OCI-LY3 (cell line): Measurements from ENCODE around the gene CHAC1.

ENCODE experiments used
- H2AFZ ChIP-seq: fragments of 200-600, 300-600 bp; shearing (Covaris generic); 2 replicates; pipeline ENCODE4 v1.6.0; 2014; ENCODE audit warnings: antibody characterized with exemption, low read depth, low read length
- H3K27ac ChIP-seq: fragments of 200-600, 300-600 bp; sonication (generic); 2 replicates; pipeline ENCODE4 v1.5.1; 2014; ENCODE audit warnings: mild to moderate bottlenecking, low read length, moderate library complexity, mixed read lengths
- H3K27me3 ChIP-seq: fragments of 200-600, 300-600 bp; sonication (generic); 2 replicates; pipeline ENCODE4 v1.6.1; 2014; ENCODE audit warnings: low read depth, low read length, mixed read lengths
- H3K36me3 ChIP-seq: fragments of 200-600, 300-600 bp; sonication (generic); replicated peaks from 2 replicates; pipeline ENCODE3; 2014; ENCODE audit warnings: low read depth, low read length, mixed read lengths
- H3K4me1 ChIP-seq: fragments of 300-600, 200-600 bp; sonication (generic); 2 replicates; pipeline ENCODE4 v1.6.1; 2014; ENCODE audit warnings: low read length, mixed read lengths
- H3K4me2 ChIP-seq: fragments of 200-600, 300-600 bp; sonication (generic); 2 replicates; pipeline ENCODE4 v1.6.1; 2014; ENCODE audit warnings: low read length, mixed read lengths
- H3K4me3 ChIP-seq: fragments of 300-600, 200-600 bp; sonication (generic); 2 replicates; pipeline ENCODE4 v1.5.1; 2014; ENCODE audit warnings: antibody characterized with exemption, mild to moderate bottlenecking, low read length, moderate library complexity
- H3K79me2 ChIP-seq: fragments of 300-600, 200-600 bp; shearing (Covaris generic); 2 replicates; pipeline ENCODE4 v1.6.1; 2014; ENCODE audit warnings: mild to moderate bottlenecking, low read length, mixed read lengths
- H3K9ac ChIP-seq: fragments of 300-600, 200-600 bp; shearing (Covaris generic); 2 replicates; pipeline ENCODE4 v1.6.0; 2014; ENCODE audit warnings: mild to moderate bottlenecking, low read length, moderate library complexity
- H3K9me3 ChIP-seq: fragments of 200-600, 300-600 bp; shearing (Covaris generic); 2 replicates; pipeline ENCODE4 v1.6.1; 2014; ENCODE audit warnings: low read length, mixed read lengths; ENCODE audit not compliant: insufficient read depth
- H4K20me1 ChIP-seq: fragments of 200-600, 300-600 bp; sonication (generic); 2 replicates; pipeline ENCODE4 v1.6.1; 2016; ENCODE audit warnings: low read length, mixed read lengths; ENCODE audit not compliant: insufficient read depth
- CTCF ChIP-seq: fragments of 200-600, 300-600 bp; sonication (generic); IDR thresholded peaks from 2 replicates; pipeline ENCODE4 v1.5.1; 2014; ENCODE audit warnings: antibody characterized with exemption, low read length, low read depth
- EZH2phosphoT487 ChIP-seq: fragments of 200-600 bp; shearing (Covaris generic); IDR thresholded peaks from 2 replicates; pipeline ENCODE4 v1.6.1; 2018; ENCODE audit warnings: antibody characterized with exemption, mixed run types, low read depth

The CHAC1 gene

GRCh38 chr15:40943764-40944365 lies 9.4 kb upstream of the CHAC1 start:
- Histone ChIP-seq H2AFZ (no peak overlapping the region), H3K4me2 (no peak overlapping the region), H3K9ac (no peak overlapping the region), H3K27ac (no peak overlapping the region), H3K36me3 (no peaks in the 10 kb centered on the region), H3K4me3 (no peak overlapping the region), H3K27me3 (no peaks in the 10 kb centered on the region), H3K4me1 (peaks cover 33% of the 10 kb centered on the region), H3K9me3 (no peaks in the 10 kb centered on the region), H3K79me2 (no peaks in the 10 kb centered on the region), H4K20me1 (no peaks in the 10 kb centered on the region)
- TF ChIP-seq CTCF (no peak), EZH2phosphoT487 (no peak)

- H3K27ac ChIP-seq: no peak overlapping the region
- no peak overlapping the region for H3K4me3 ChIP-seq
- no peak overlapping the region for H3K9ac ChIP-seq
- H3K36me3 ChIP-seq: no peaks in the 10 kb centered on the region
- H3K4me1 ChIP-seq: peaks cover 32% of the 10 kb centered on the region
- no peaks in the 10 kb centered on the region for H3K79me2 ChIP-seq
- H3K27me3 ChIP-seq: no peaks in the 10 kb centered on the region
- H4K20me1 ChIP-seq: no peaks in the 10 kb centered on the region
- H3K9me3 ChIP-seq: no peaks in the 10 kb centered on the region
- TF ChIP-seq EZH2phosphoT487: no peak
- TF ChIP-seq CTCF: no peak
- H3K4me2 ChIP-seq: no peak overlapping the region
- H2AFZ ChIP-seq: no peak overlapping the region
Measured at GRCh38 chr15:40944510-40945296, 8.6 kb upstream of the CHAC1 start.

- TF ChIP-seq CTCF (no peak), EZH2phosphoT487 (no peak)
- Histone ChIP-seq H3K4me3 (no peak overlapping the region), H3K79me2 (no peaks in the 10 kb centered on the region), H3K9me3 (no peaks in the 10 kb centered on the region), H2AFZ (no peak overlapping the region), H3K4me1 (peaks cover 17% of the 10 kb centered on the region), H3K36me3 (no peaks in the 10 kb centered on the region), H3K4me2 (no peak overlapping the region), H4K20me1 (no peaks in the 10 kb centered on the region), H3K27ac (no peak overlapping the region), H3K9ac (no peak overlapping the region), H3K27me3 (no peaks in the 10 kb centered on the region)
Measured at GRCh38 chr15:40948706-40949473, 4.4 kb upstream of the CHAC1 start.

GRCh38 chr15:40949756-40950207 lies 3.5 kb upstream of the CHAC1 start:
- H2AFZ ChIP-seq: no peak overlapping the region

More at GRCh38 chr15:40949756-40950207, 3.5 kb upstream of the CHAC1 start:
- Histone ChIP-seq H3K4me2 (no peak overlapping the region), H3K27me3 (no peaks in the 10 kb centered on the region), H3K79me2 (no peaks in the 10 kb centered on the region), H3K9ac (no peak overlapping the region), H3K4me1 (peaks cover 20% of the 10 kb centered on the region), H4K20me1 (no peaks in the 10 kb centered on the region), H3K9me3 (no peaks in the 10 kb centered on the region), H3K4me3 (no peak overlapping the region), H3K27ac (no peak overlapping the region), H3K36me3 (no peaks in the 10 kb centered on the region)
- TF ChIP-seq CTCF (no peak), EZH2phosphoT487 (no peak)
